ENCODE measurements around the gene COL5A1.

The COL5A1 gene

DNA sequence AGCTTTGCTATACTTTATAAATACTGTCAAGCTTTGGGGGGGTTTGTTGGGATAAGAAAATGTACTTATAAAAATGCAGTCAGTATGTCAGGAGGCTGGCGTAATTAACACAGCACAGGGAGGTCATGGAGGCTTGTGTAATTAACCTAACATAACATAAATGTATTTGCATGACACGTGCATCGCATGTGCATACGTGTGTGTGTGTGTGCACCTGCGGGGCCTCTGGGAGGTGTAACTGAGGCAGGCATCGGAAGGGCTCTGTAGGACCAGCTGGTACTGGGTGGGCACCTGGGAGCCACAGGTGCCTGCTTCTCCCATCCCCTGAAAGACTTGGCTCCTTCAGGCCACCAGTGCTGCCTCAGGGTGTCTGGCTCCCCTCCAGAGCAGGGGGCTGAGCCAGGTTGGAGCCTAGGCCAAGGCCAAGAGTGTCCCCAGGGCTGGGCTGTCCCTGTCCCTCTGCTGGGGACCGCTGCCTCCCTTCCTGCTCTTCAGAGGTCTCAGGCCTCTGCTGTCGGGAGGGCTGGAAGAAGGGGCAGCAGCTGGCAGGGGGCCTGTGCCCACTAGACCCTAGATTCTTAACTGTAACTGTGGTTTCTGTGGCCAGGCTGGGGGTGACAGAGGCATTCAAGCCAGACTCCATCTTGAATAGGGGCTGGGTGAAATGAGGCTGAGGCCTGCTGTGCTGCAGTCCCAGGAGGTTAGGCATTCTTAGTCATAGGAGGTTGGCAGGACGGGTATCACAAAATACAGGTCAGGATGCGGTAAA is 248.0 kb downstream of the COL5A1 start:
- TF ChIP-seq, protein P1, sequence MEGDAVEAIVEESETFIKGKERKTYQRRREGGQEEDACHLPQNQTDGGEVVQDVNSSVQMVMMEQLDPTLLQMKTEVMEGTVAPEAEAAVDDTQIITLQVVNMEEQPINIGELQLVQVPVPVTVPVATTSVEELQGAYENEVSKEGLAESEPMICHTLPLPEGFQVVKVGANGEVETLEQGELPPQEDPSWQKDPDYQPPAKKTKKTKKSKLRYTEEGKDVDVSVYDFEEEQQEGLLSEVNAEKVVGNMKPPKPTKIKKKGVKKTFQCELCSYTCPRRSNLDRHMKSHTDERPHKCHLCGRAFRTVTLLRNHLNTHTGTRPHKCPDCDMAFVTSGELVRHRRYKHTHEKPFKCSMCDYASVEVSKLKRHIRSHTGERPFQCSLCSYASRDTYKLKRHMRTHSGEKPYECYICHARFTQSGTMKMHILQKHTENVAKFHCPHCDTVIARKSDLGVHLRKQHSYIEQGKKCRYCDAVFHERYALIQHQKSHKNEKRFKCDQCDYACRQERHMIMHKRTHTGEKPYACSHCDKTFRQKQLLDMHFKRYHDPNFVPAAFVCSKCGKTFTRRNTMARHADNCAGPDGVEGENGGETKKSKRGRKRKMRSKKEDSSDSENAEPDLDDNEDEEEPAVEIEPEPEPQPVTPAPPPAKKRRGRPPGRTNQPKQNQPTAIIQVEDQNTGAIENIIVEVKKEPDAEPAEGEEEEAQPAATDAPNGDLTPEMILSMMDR (IDR thresholded peaks at IDR 0.05; ENCODE audit: insufficient read depth, low read length): no peak
- TF ChIP-seq REST (IDR thresholded peaks at IDR 0.05; ENCODE audit: insufficient replicate concordance, low read depth) (no peak), GABPA (IDR thresholded peaks at IDR 0.05; ENCODE audit: low read depth) (no peak), SPI1 (IDR thresholded peaks at IDR 0.05; ENCODE audit: borderline replicate concordance, low read depth) (no peak), POLR2AphosphoS5 (IDR thresholded peaks at IDR 0.05; ENCODE audit: low read depth) (no peak)
- Histone ChIP-seq H3K4me3 (replicated peaks; ENCODE audit: insufficient read depth, low read length) (no peak overlapping the region), H3K27me3 (ENCODE audit: insufficient read depth, poor library complexity, severe bottlenecking) (no peaks in the 10 kb centered on the region), H3K27ac (replicated peaks) (no peak overlapping the region)
- DNase-seq (ENCODE audit: low read depth in 1 of 2, low spot score in 1 of 2): no peak

- Histone ChIP-seq H3K27ac (replicated peaks) (no peak overlapping the region), H3K27me3 (ENCODE audit: insufficient read depth, poor library complexity, severe bottlenecking) (no peaks in the 10 kb centered on the region), H3K4me3 (replicated peaks; ENCODE audit: insufficient read depth, low read length) (no peak overlapping the region)
- no peak for TF ChIP-seq GABPA (IDR thresholded peaks at IDR 0.05; ENCODE audit: low read depth)
- TF ChIP-seq SPI1 (IDR thresholded peaks at IDR 0.05; ENCODE audit: borderline replicate concordance, low read depth): no peak
- TF ChIP-seq POLR2AphosphoS5 (IDR thresholded peaks at IDR 0.05; ENCODE audit: low read depth): no peak
- no peak for TF ChIP-seq REST (IDR thresholded peaks at IDR 0.05; ENCODE audit: insufficient replicate concordance, low read depth)
- TF ChIP-seq, protein P1 (IDR thresholded peaks at IDR 0.05; ENCODE audit: insufficient read depth, low read length): no peak
- no peak for DNase-seq (ENCODE audit: low read depth in 1 of 2, low spot score in 1 of 2)
Observed at GRCh38 chr9:134890155-134890495, 248.5 kb downstream of the COL5A1 start.

DNA sequence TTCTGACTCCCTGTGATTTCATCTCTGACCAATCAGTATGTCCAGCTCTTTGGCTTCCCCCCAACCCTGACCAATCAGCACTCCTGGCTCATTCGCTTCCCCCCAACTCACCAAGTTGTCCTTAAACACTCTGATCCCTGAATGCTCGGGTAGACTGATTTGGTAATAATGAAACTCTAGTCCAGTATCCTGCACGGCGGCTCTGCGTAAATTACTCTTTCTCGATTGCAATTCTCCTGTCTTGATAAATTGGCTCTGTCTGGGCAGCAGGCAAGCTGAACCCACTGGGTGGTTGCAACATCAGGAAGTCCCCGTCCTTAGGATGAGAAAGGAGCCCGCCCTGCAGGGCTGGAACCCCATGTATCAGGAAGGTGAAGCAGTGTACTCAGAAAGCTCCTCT is 249.4 kb downstream of the COL5A1 start:
- Histone ChIP-seq H3K4me3 (replicated peaks; ENCODE audit: insufficient read depth, low read length) (no peak overlapping the region), H3K27ac (replicated peaks) (no peak overlapping the region), H3K27me3 (ENCODE audit: insufficient read depth, poor library complexity, severe bottlenecking) (no peaks in the 10 kb centered on the region)
- DNase-seq (ENCODE audit: low read depth in 1 of 2, low spot score in 1 of 2): no peak
- no peak for TF ChIP-seq SPI1 (IDR thresholded peaks at IDR 0.05; ENCODE audit: borderline replicate concordance, low read depth)
- no peak for TF ChIP-seq POLR2AphosphoS5 (IDR thresholded peaks at IDR 0.05; ENCODE audit: low read depth)
- TF ChIP-seq GABPA (IDR thresholded peaks at IDR 0.05; ENCODE audit: low read depth): no peak
- TF ChIP-seq, protein P1 (IDR thresholded peaks at IDR 0.05; ENCODE audit: insufficient read depth, low read length): no peak
- no peak for TF ChIP-seq REST (IDR thresholded peaks at IDR 0.05; ENCODE audit: insufficient replicate concordance, low read depth)

All from HL-60 (cell line).